HL-60 (cell line): Measurements from ENCODE around the gene PPP6R2.
"Not testable (repeated sequence)": the region's sequence is repeated elsewhere in the genome, so short reads cannot be mapped to it uniquely, and the experiment has no call there.

ENCODE experiments used
- POLR2AphosphoS5 ChIP-seq: IDR thresholded peaks from 2 replicates; pipeline ENCODE4 v1.6.1; 2012; ENCODE audit warnings: low read depth
- SPI1 ChIP-seq: IDR thresholded peaks from 2 replicates; pipeline ENCODE4 v1.6.1; 2012; ENCODE audit warnings: low read depth, mild to moderate bottlenecking, borderline replicate concordance
- TF ChIP-seq, protein P1 (sequence below): IDR thresholded peaks from one replicate; pipeline ENCODE4 v1.5.1; 2011; ENCODE audit warnings: low read length, control low read depth, inconsistent platforms; ENCODE audit not compliant: insufficient read depth
- TF ChIP-seq, protein P2 (sequence below): IDR thresholded peaks from 2 replicates; pipeline ENCODE4 v1.6.1; 2012; ENCODE audit warnings: low read depth; ENCODE audit not compliant: insufficient replicate concordance

DNA sequence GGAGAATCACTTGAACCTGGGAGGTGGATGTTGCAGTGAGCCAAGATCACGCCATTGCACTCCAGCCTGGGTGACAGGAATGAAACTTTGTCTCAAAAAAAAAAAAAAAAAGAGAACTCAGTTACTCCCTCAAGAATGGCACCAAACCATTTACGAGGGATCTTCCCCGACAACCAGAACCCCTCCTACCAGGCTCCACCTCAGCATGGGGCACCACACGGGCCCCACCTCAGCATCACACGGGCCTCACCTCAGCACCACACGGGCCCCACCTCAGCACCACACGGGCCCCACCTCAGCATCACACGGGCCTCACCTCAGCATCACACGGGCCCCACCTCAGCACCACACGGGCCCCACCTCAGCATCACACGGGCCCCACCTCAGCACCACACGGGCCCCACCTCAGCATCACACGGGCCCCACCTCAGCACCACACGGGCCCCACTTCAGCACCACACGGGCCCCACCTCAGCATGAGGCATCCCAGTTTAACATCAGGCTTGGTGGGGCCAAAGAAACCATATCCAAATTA lies 38.0 kb downstream of the PPP6R2 start:
- TF ChIP-seq, protein P1, sequence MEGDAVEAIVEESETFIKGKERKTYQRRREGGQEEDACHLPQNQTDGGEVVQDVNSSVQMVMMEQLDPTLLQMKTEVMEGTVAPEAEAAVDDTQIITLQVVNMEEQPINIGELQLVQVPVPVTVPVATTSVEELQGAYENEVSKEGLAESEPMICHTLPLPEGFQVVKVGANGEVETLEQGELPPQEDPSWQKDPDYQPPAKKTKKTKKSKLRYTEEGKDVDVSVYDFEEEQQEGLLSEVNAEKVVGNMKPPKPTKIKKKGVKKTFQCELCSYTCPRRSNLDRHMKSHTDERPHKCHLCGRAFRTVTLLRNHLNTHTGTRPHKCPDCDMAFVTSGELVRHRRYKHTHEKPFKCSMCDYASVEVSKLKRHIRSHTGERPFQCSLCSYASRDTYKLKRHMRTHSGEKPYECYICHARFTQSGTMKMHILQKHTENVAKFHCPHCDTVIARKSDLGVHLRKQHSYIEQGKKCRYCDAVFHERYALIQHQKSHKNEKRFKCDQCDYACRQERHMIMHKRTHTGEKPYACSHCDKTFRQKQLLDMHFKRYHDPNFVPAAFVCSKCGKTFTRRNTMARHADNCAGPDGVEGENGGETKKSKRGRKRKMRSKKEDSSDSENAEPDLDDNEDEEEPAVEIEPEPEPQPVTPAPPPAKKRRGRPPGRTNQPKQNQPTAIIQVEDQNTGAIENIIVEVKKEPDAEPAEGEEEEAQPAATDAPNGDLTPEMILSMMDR: not testable (repeated sequence)
- TF ChIP-seq, protein P2, sequence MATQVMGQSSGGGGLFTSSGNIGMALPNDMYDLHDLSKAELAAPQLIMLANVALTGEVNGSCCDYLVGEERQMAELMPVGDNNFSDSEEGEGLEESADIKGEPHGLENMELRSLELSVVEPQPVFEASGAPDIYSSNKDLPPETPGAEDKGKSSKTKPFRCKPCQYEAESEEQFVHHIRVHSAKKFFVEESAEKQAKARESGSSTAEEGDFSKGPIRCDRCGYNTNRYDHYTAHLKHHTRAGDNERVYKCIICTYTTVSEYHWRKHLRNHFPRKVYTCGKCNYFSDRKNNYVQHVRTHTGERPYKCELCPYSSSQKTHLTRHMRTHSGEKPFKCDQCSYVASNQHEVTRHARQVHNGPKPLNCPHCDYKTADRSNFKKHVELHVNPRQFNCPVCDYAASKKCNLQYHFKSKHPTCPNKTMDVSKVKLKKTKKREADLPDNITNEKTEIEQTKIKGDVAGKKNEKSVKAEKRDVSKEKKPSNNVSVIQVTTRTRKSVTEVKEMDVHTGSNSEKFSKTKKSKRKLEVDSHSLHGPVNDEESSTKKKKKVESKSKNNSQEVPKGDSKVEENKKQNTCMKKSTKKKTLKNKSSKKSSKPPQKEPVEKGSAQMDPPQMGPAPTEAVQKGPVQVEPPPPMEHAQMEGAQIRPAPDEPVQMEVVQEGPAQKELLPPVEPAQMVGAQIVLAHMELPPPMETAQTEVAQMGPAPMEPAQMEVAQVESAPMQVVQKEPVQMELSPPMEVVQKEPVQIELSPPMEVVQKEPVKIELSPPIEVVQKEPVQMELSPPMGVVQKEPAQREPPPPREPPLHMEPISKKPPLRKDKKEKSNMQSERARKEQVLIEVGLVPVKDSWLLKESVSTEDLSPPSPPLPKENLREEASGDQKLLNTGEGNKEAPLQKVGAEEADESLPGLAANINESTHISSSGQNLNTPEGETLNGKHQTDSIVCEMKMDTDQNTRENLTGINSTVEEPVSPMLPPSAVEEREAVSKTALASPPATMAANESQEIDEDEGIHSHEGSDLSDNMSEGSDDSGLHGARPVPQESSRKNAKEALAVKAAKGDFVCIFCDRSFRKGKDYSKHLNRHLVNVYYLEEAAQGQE: not testable (repeated sequence)
- not testable (repeated sequence) for TF ChIP-seq POLR2AphosphoS5, SPI1
